Smooth muscle cell (in vitro differentiated cells): ENCODE results near the gene HACD2. TPM values are rescaled to one million over a fixed set of nuclear protein-coding genes. Genes with fewer than 3 reads are reported as not detected.

ENCODE experiments used
- DNase-seq: peaks from one replicate; lab custom pipeline; 2025; ENCODE audit not compliant: unreplicated experiment; lab: John Stamatoyannopoulos, UW
- H2AFZ ChIP-seq: fragments of 200-600 bp; sonication (generic); 2 replicates; pipeline ENCODE4 v1.6.0; 2016; ENCODE audit warnings: antibody characterized with exemption, low read depth, mild to moderate bottlenecking
- H3F3A ChIP-seq: fragments of 200-600 bp; sonication (generic); 2 replicates; pipeline ENCODE4 v1.6.0; 2017; ENCODE audit warnings: antibody characterized with exemption, low read depth
- H3K27ac ChIP-seq: fragments of 200-600 bp; sonication (generic); 2 replicates; pipeline ENCODE4 v1.5.1; 2016; ENCODE audit warnings: low read depth, mild to moderate bottlenecking
- H3K27me3 ChIP-seq: fragments of 200-600 bp; sonication (generic); 2 replicates; pipeline ENCODE4 v1.6.1; 2016; ENCODE audit warnings: low read depth, mild to moderate bottlenecking
- H3K36me3 ChIP-seq: fragments of 200-600 bp; sonication (generic); 2 replicates; pipeline ENCODE4 v1.5.1; 2016; ENCODE audit warnings: low read depth
- H3K4me1 ChIP-seq: fragments of 200-600 bp; sonication (generic); 2 replicates; pipeline ENCODE4 v1.5.1; 2016; ENCODE audit warnings: low read depth
- H3K4me2 ChIP-seq: fragments of 200-600 bp; sonication (generic); 2 replicates; pipeline ENCODE4 v1.6.0; 2016; ENCODE audit warnings: mild to moderate bottlenecking
- H3K4me3 ChIP-seq: fragments of 200-600 bp; sonication (generic); 2 replicates; pipeline ENCODE4 v1.5.1; 2016; ENCODE audit warnings: mild to moderate bottlenecking
- H3K79me2 ChIP-seq: fragments of 200-600 bp; sonication (generic); 2 replicates; pipeline ENCODE4 v1.6.0; 2016; ENCODE audit warnings: low read depth, mild to moderate bottlenecking
- H3K9ac ChIP-seq: fragments of 200-600 bp; sonication (generic); 2 replicates; pipeline ENCODE4 v1.6.0; 2016; ENCODE audit warnings: low read depth
- H3K9me3 ChIP-seq: fragments of 200-600 bp; sonication (generic); replicated peaks from 2 replicates; pipeline ENCODE4 v1.5.1; 2016; ENCODE audit warnings: low read depth
- H4K20me1 ChIP-seq: fragments of 200-600 bp; sonication (generic); 2 replicates; pipeline ENCODE4 v1.6.0; 2016; ENCODE audit warnings: low read depth
- CTCF ChIP-seq: fragments of 200-600 bp; sonication (generic); IDR thresholded peaks from 2 replicates; pipeline ENCODE4 v1.5.1; 2017; ENCODE audit warnings: borderline replicate concordance, mild to moderate bottlenecking, antibody characterized with exemption; ENCODE audit not compliant: insufficient read depth, poor library complexity, severe bottlenecking
- WGBS: methylation state at CpG from one replicate; pipeline ENCODE4 v1.1.7; 2016; ENCODE audit warnings: low lambda C conversion rate; 5-methylcytosine and 5-hydroxymethylcytosine counted together
- polyA plus RNA-seq: library from polyadenylated mRNA; unstranded; fragments of >200 nt; fragmentation: Nextera tagmentation; extraction: Ambion mirVana; gene quantifications from 2 replicates; pipeline ENCODE4 v1.2.1, GENCODE V29; 2016
- total RNA-seq: library from RNA; depleted of rRNA; stranded (reverse); fragments of >200 nt; gene quantifications from 2 replicates; pipeline ENCODE4 v1.2.3, GENCODE V29; 2014

Gene HACD2
- total and polyA plus RNA-seq, 2 experiments from 2014 or later = 9.5 to 28.3 TPM

- TF ChIP-seq CTCF = no peak
- Histone ChIP-seq H3F3A (no peaks in the 10 kb centered on the region), H3K4me3 (no peak overlapping the region), H2AFZ (no peak overlapping the region), H3K36me3 (no peaks in the 10 kb centered on the region), H3K9me3 (no peaks in the 10 kb centered on the region), H3K27me3 (no peaks in the 10 kb centered on the region), H3K4me2 (no peak overlapping the region), H3K79me2 (no peaks in the 10 kb centered on the region), H3K27ac (no peak overlapping the region), H3K4me1 (no peaks in the 10 kb centered on the region), H3K9ac (no peak overlapping the region), H4K20me1 (peaks cover 11% of the 10 kb centered on the region)
- WGBS = 89% methylated on average over 2 of the region's 2 CpGs
- DNase-seq = no peak
These were observed 51.2 kb downstream of the HACD2 start for GRCh38 chr3:123533554-123534159.

GRCh38 chr3:123528130-123528529 is 56.7 kb downstream of the HACD2 start:
- DNase-seq = no peak
- Histone ChIP-seq H3K4me2 (no peak overlapping the region), H3K27me3 (no peaks in the 10 kb centered on the region), H3K9me3 (no peaks in the 10 kb centered on the region), H3K4me1 (peaks cover 7% of the 10 kb centered on the region), H3K4me3 (no peak overlapping the region), H3K36me3 (no peaks in the 10 kb centered on the region), H3K27ac (no peak overlapping the region), H4K20me1 (peaks cover 3% of the 10 kb centered on the region), H2AFZ (no peak overlapping the region), H3F3A (no peaks in the 10 kb centered on the region), H3K9ac (no peak overlapping the region), H3K79me2 (no peaks in the 10 kb centered on the region)
- WGBS = 97% methylated on average over 2 of the region's 2 CpGs
- TF ChIP-seq CTCF = no peak

- no peaks in the 10 kb centered on the region for H3K36me3 ChIP-seq
- peaks cover 7% of the 10 kb centered on the region for H3K4me1 ChIP-seq
These were observed 57.8 kb downstream of the HACD2 start for GRCh38 chr3:123527046-123527445.

More at GRCh38 chr3:123527046-123527445, 57.8 kb downstream of the HACD2 start:
- Histone ChIP-seq H3K79me2 (no peaks in the 10 kb centered on the region), H4K20me1 (peaks cover 3% of the 10 kb centered on the region), H2AFZ (no peak overlapping the region), H3K9ac (no peak overlapping the region), H3K4me3 (no peak overlapping the region), H3K27me3 (no peaks in the 10 kb centered on the region), H3K4me2 (no peak overlapping the region), H3K9me3 (no peaks in the 10 kb centered on the region), H3K27ac (no peak overlapping the region), H3F3A (no peaks in the 10 kb centered on the region)
- TF ChIP-seq CTCF = no peak
- no peak for DNase-seq
- WGBS = 96% methylated on average over 3 of the region's 3 CpGs
